ENCODE results near the gene FHIP1A.

DNA sequence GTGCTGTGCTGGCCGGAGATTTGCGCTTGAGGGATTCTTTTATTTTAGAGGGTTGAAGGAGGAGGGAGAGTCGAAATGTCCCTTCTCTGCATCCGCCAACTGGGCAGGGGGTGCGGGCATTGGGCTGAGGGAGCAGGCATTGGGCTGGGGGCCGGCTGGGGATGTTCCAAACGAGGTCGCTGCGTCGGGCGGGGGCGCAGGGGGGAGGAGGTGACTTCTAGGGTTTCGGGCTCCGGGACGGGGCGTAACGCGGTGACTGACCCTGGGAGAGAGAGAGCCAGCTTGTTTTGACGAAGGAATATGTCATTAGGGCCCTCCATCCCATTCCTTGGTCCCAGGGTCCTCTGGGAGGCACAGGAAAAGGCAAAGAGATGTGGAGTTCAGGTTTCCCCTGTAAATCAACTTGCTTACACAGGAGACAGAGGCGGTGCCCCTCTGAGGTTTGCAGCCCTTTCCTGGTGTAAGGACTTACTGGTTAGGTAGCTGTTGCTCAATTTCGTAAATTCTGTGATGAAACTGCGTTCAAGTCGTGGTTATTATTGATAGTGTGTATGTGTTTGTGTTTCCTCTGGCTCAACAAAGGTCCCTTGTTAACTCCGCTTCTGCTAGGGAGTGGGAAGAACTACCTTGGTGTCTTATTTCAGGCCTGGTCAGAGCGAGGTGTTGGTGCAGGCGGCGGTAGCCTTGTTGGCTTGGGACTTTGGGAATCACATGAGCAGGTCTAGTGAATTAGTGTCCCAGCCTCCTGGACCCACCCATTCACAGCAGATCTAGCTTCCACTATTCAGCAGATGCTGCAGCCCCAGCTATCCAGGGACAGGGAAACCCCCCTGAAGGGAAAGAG lies 716 bp downstream of the FHIP1A start:
- no peak for TF ChIP-seq CTCF (IDR thresholded peaks at IDR 0.05; ENCODE audit: insufficient read depth, low read depth, low read length)
- TF ChIP-seq EZH2 (IDR thresholded peaks at IDR 0.05; ENCODE audit: insufficient read depth, low read length), result no peak

Data from astrocyte (in vitro differentiated cells and primary cell).